ENCODE data around the gene CCDC15.

Gene CCDC15

GRCh38 chr11:125016413-125016812 lies 62.4 kb downstream of the CCDC15 start:
- no peaks in the 10 kb centered on the region for H3F3A ChIP-seq (ENCODE audit: insufficient read depth, low read length)
- no peaks in the 10 kb centered on the region; the same call in 1 of the 2 replicates for H3K36me3 ChIP-seq (replicated peaks; ENCODE audit: insufficient read depth, low read length)
- no peak overlapping the region for H3K9ac ChIP-seq (ENCODE audit: low read length)
- no peak overlapping the region for H3K4me3 ChIP-seq (ENCODE audit: low read length)
- H3K27ac ChIP-seq (ENCODE audit: low read length): no peak overlapping the region
- H3K79me2 ChIP-seq (ENCODE audit: low read length): no peaks in the 10 kb centered on the region
- H3K9me2 ChIP-seq (replicated peaks; ENCODE audit: insufficient read depth, low read length): no peaks in the 10 kb centered on the region
- no peak for DNase-seq
- H3K4me2 ChIP-seq (ENCODE audit: low read depth, low read length): no peak overlapping the region
- no peaks in the 10 kb centered on the region for H3K4me1 ChIP-seq (ENCODE audit: low read length)
- no peaks in the 10 kb centered on the region for H4K20me1 ChIP-seq (ENCODE audit: insufficient read depth, low read length)
- H2AFZ ChIP-seq (ENCODE audit: low read length): no peak overlapping the region
- no peak for TF ChIP-seq CTCF (IDR thresholded peaks at IDR 0.05; ENCODE audit: low read length)
- TF ChIP-seq EZH2 (optimal IDR thresholded peaks at IDR 0.05; ENCODE audit: low read depth, low read length): no peak
- no peaks in the 10 kb centered on the region for H3K9me3 ChIP-seq (replicated peaks; ENCODE audit: insufficient read depth, low read length)
- H3K27me3 ChIP-seq (replicated peaks; ENCODE audit: insufficient read depth, low read length): no peaks in the 10 kb centered on the region

GRCh38 chr11:125020342-125020741 lies 66.3 kb downstream of the CCDC15 start:
- no peak overlapping the region for H3K9ac ChIP-seq (ENCODE audit: low read length)
- H3K4me3 ChIP-seq (ENCODE audit: low read length): no peak overlapping the region
- H3K4me1 ChIP-seq (ENCODE audit: low read length): no peaks in the 10 kb centered on the region
- H3K27me3 ChIP-seq (replicated peaks; ENCODE audit: insufficient read depth, low read length): no peaks in the 10 kb centered on the region
- TF ChIP-seq EZH2 (optimal IDR thresholded peaks at IDR 0.05; ENCODE audit: low read depth, low read length) (no peak), EZH2phosphoT487 (IDR thresholded peaks at IDR 0.05; ENCODE audit: low read length) (no peak), CTCF (IDR thresholded peaks at IDR 0.05; ENCODE audit: low read length) (no peak)
- H3K4me2 ChIP-seq (ENCODE audit: low read depth, low read length): no peak overlapping the region
- no peak for DNase-seq
- no peaks in the 10 kb centered on the region for H3K79me2 ChIP-seq (ENCODE audit: low read length)
- no peaks in the 10 kb centered on the region; the same call in 1 of the 2 replicates for H3F3A ChIP-seq (ENCODE audit: insufficient read depth, low read length)
- H4K20me1 ChIP-seq (ENCODE audit: insufficient read depth, low read length): no peaks in the 10 kb centered on the region
- H3K9me3 ChIP-seq (replicated peaks; ENCODE audit: insufficient read depth, low read length): no peaks in the 10 kb centered on the region
- H3K27ac ChIP-seq (ENCODE audit: low read length): no peak overlapping the region
- no peaks in the 10 kb centered on the region for H3K9me2 ChIP-seq (replicated peaks; ENCODE audit: insufficient read depth, low read length)
- no peaks in the 10 kb centered on the region for H3K36me3 ChIP-seq (replicated peaks; ENCODE audit: insufficient read depth, low read length)
- H2AFZ ChIP-seq (ENCODE audit: low read length): no peak overlapping the region

- Histone ChIP-seq H3K4me3 (ENCODE audit: low read length) (no peak overlapping the region), H3K79me2 (ENCODE audit: low read length) (no peaks in the 10 kb centered on the region), H3K36me3 (replicated peaks; ENCODE audit: insufficient read depth, low read length) (no peaks in the 10 kb centered on the region), H3K4me2 (ENCODE audit: low read depth, low read length) (no peak overlapping the region), H3K4me1 (ENCODE audit: low read length) (peaks cover 5% of the 10 kb centered on the region), H4K20me1 (ENCODE audit: insufficient read depth, low read length) (no peaks in the 10 kb centered on the region), H3K9me2 (replicated peaks; ENCODE audit: insufficient read depth, low read length) (no peaks in the 10 kb centered on the region), H3K9ac (ENCODE audit: low read length) (no peak overlapping the region), H3K9me3 (replicated peaks; ENCODE audit: insufficient read depth, low read length) (no peaks in the 10 kb centered on the region), H3K27me3 (replicated peaks; ENCODE audit: insufficient read depth, low read length) (no peaks in the 10 kb centered on the region), H3F3A (ENCODE audit: insufficient read depth, low read length) (peaks cover 9% of the 10 kb centered on the region; the same call in 1 of the 2 replicates), H2AFZ (ENCODE audit: low read length) (no peak overlapping the region), H3K27ac (ENCODE audit: low read length) (no peak overlapping the region)
- TF ChIP-seq EZH2phosphoT487 (IDR thresholded peaks at IDR 0.05; ENCODE audit: low read length): no peak
- TF ChIP-seq EZH2 (optimal IDR thresholded peaks at IDR 0.05; ENCODE audit: low read depth, low read length): no peak
- TF ChIP-seq CTCF (IDR thresholded peaks at IDR 0.05; ENCODE audit: low read length): no peak
- DNase-seq: no peak
Measured at GRCh38 chr11:125022551-125022950, 68.5 kb downstream of the CCDC15 start.
